Lower leg skin (tissue), 3 donors: ENCODE results near the gene VPS54.

Source experiments
- CTCF ChIP-seq, 3 donors: fragments of 450-650 bp; IDR thresholded peaks; one replicate each; pipeline ENCODE4 v1.5.1; 2016; ENCODE audit warnings: antibody characterized with exemption in 3 of 3, mild to moderate bottlenecking in 3 of 3, moderate library complexity in 2 of 3
- POLR2A ChIP-seq, 2 donors: fragments of 450-650 bp; IDR thresholded peaks; one replicate each; pipeline ENCODE4 v1.6.1; 2016 to 2017; ENCODE audit warnings: antibody characterized with exemption in 2 of 2, mild to moderate bottlenecking in 1 of 2, moderate library complexity in 1 of 2

- TF ChIP-seq CTCF (IDR thresholded peaks at IDR 0.05) (no peak), POLR2A (IDR thresholded peaks at IDR 0.05) (no peak)
Observed at GRCh38 chr2:63975437-63976124, 43.6 kb downstream of the VPS54 start.
